T-helper 1 cell treated with Interleukin-12 subunit alpha and Interleukin-12 subunit beta and Interleukin-4 antibody, amounts not matched to agents 30 ng/mL and 1 ng/mL, for 36 hours (primary cell): ENCODE results near the gene KAZN. TPM values are rescaled to one million over a fixed set of nuclear protein-coding genes. Genes with fewer than 3 reads are reported as not detected.

Experiments
- intact Hi-C: fragments of 100-400 bp; cut with micrococcal nuclease; formaldehyde crosslinking; loops from one replicate; pipeline ENCODE4 v1.15.1; 2024
- total RNA-seq: library from RNA; stranded (reverse); gene quantifications from 2 replicates; pipeline ENCODE4 v1.2.3, GENCODE V29; 2022

KAZN gene
- total RNA-seq, 1 donor from 2014 or later, result 0.20 TPM

- intact Hi-C loops, result no loop called here
Measured at GRCh38 chr1:14585728-14586127, 12.8 kb upstream of the KAZN start.

- intact Hi-C loops, result no loop called here
Measured at GRCh38 chr1:14590411-14591180, 7.9 kb upstream of the KAZN start.

GRCh38 chr1:14591600-14591999 is 6.9 kb upstream of the KAZN start:
- intact Hi-C loops, result no loop called here

- intact Hi-C loops, result no loop called here
Measured at GRCh38 chr1:14592004-14592631, 6.4 kb upstream of the KAZN start.

- intact Hi-C loops, result no loop called here
Measured at GRCh38 chr1:14593302-14593701, 5.2 kb upstream of the KAZN start.

GRCh38 chr1:14594045-14594444 is 4.4 kb upstream of the KAZN start:
- intact Hi-C loops, result no loop called here

- intact Hi-C loops, result no loop called here
Measured at GRCh38 chr1:14596591-14596990, 1.9 kb upstream of the KAZN start.

- intact Hi-C loops, result no loop called here
Measured at GRCh38 chr1:14597343-14598006, 1.0 kb upstream of the KAZN start.

- intact Hi-C loops, result no loop called here
Measured at GRCh38 chr1:14598007-14598497, 433 bp upstream of the KAZN start.

- intact Hi-C loops, result no loop called here
Measured at GRCh38 chr1:14599183-14599791, 802 bp downstream of the KAZN start.

- intact Hi-C loops, result no loop called here
Measured at GRCh38 chr1:14599800-14600199, 1.3 kb downstream of the KAZN start.

GRCh38 chr1:14600405-14601112 is 2.1 kb downstream of the KAZN start:
- intact Hi-C loops, result no loop called here

GRCh38 chr1:14602136-14602535 is 3.7 kb downstream of the KAZN start:
- intact Hi-C loops, result no loop called here

- intact Hi-C loops, result no loop called here
Measured at GRCh38 chr1:14603645-14604044, 5.2 kb downstream of the KAZN start.

- intact Hi-C loops, result no loop called here
Measured at GRCh38 chr1:14604414-14604813, 5.9 kb downstream of the KAZN start.

GRCh38 chr1:14605945-14606344 is 7.5 kb downstream of the KAZN start:
- intact Hi-C loops, result no loop called here

GRCh38 chr1:14606632-14607031 is 8.1 kb downstream of the KAZN start:
- intact Hi-C loops, result no loop called here

GRCh38 chr1:14607295-14607694 is 8.8 kb downstream of the KAZN start:
- intact Hi-C loops, result no loop called here

- intact Hi-C loops, result no loop called here
Measured at GRCh38 chr1:14608308-14608707, 9.8 kb downstream of the KAZN start.

- intact Hi-C loops, result no loop called here
Measured at GRCh38 chr1:14610761-14611160, 12.3 kb downstream of the KAZN start.

- intact Hi-C loops, result no loop called here
Measured at GRCh38 chr1:14611792-14612191, 13.3 kb downstream of the KAZN start.
